ENCODE data around the gene SMAD4. TPM values are rescaled to one million over a fixed set of nuclear protein-coding genes. Genes with fewer than 3 reads are reported as not detected.

SMAD4 gene
- total and polyA plus RNA-seq, 4 donors = 9.3 to 65.3 (median 29.1) TPM

- Histone ChIP-seq H3K9me3 (ENCODE audit: control insufficient read depth in 4 of 4, low read length in 3 of 4) (no peaks in the 10 kb centered on the region), H3K36me3 (ENCODE audit: control insufficient read depth in 4 of 4, insufficient read depth in 3 of 4, low read depth in 1 of 4, low read length in 3 of 4) (no peaks in the 10 kb centered on the region), H3K27ac (ENCODE audit: low read depth in 1 of 2, low read length in 2 of 2) (no peak overlapping the region), H3K4me1 (ENCODE audit: control insufficient read depth in 4 of 4, insufficient read depth in 4 of 4, low read length in 3 of 4) (peaks cover 7 to 30% (median 18%) of the 10 kb centered on the region in 4 donors), H3K4me3 (ENCODE audit: low read depth in 1 of 3, low read length in 3 of 3) (no peak overlapping the region), H3K9ac (ENCODE audit: low read depth in 1 of 2, low read length in 2 of 2) (no peak overlapping the region), H3K27me3 (ENCODE audit: control insufficient read depth in 4 of 4, insufficient read depth in 4 of 4, low read length in 3 of 4) (no peaks in the 10 kb centered on the region)
- 65% methylated on average over 6 of the region's 6 CpGs for WGBS
- no peak for DNase-seq (ENCODE audit: low spot score)
- TF ChIP-seq HNF4G (IDR thresholded peaks at IDR 0.05) (no peak), RXRA (IDR thresholded peaks at IDR 0.05) (no peak), ZBTB33 (IDR thresholded peaks at IDR 0.05) (no peak), ATF3 (IDR thresholded peaks at IDR 0.05) (no peak), HNF4A (conservative IDR thresholded peaks at IDR 0.05) (no peak), JUND (IDR thresholded peaks at IDR 0.05) (no peak), FOXA1 (IDR thresholded peaks at IDR 0.05) (no peak), FOXA2 (IDR thresholded peaks at IDR 0.05) (no peak), REST (IDR thresholded peaks at IDR 0.05) (no peak), YY1 (IDR thresholded peaks at IDR 0.05) (no peak)
- TF ChIP-seq, protein P1, sequence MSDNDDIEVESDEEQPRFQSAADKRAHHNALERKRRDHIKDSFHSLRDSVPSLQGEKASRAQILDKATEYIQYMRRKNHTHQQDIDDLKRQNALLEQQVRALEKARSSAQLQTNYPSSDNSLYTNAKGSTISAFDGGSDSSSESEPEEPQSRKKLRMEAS (IDR thresholded peaks at IDR 0.05) = no peak
Observed at GRCh38 chr18:51132256-51132935, 102.4 kb downstream of the SMAD4 start.

GRCh38 chr18:51133580-51134160 lies 103.7 kb downstream of the SMAD4 start:
- Histone ChIP-seq H3K4me3 (ENCODE audit: low read depth in 1 of 3, low read length in 3 of 3) (no peak overlapping the region), H3K27ac (ENCODE audit: low read depth in 1 of 2, low read length in 2 of 2) (no peak overlapping the region), H3K36me3 (ENCODE audit: control insufficient read depth in 4 of 4, insufficient read depth in 3 of 4, low read depth in 1 of 4, low read length in 3 of 4) (no peaks in the 10 kb centered on the region), H3K9me3 (ENCODE audit: control insufficient read depth in 4 of 4, low read length in 3 of 4) (no peaks in the 10 kb centered on the region), H3K27me3 (ENCODE audit: control insufficient read depth in 4 of 4, insufficient read depth in 4 of 4, low read length in 3 of 4) (no peaks in the 10 kb centered on the region), H3K9ac (ENCODE audit: low read depth in 1 of 2, low read length in 2 of 2) (no peak overlapping the region), H3K4me1 (ENCODE audit: control insufficient read depth in 4 of 4, insufficient read depth in 4 of 4, low read length in 3 of 4) (peaks cover 7 to 30% (median 18%) of the 10 kb centered on the region in 4 donors)
- DNase-seq (ENCODE audit: low spot score) = peak; percentile 73
- WGBS = 31% methylated on average over 12 of the region's 12 CpGs
- TF ChIP-seq HNF4G (IDR thresholded peaks at IDR 0.05) (peak; percentile 61), JUND (IDR thresholded peaks at IDR 0.05) (peak; percentile 79 to 88), FOXA2 (IDR thresholded peaks at IDR 0.05) (peak; percentile 41), SP1 (IDR thresholded peaks at IDR 0.05) (peak; percentile 80), ATF3 (IDR thresholded peaks at IDR 0.05) (peak; percentile 14), REST (IDR thresholded peaks at IDR 0.05) (peak; percentile 71), GABPA (IDR thresholded peaks at IDR 0.05 in 1 of 2, conservative IDR thresholded peaks at IDR 0.05 in 1 of 2) (peak in 1 of 2 donors; percentile 52), EGR1 (IDR thresholded peaks at IDR 0.05; ENCODE audit: low read depth in 2 of 2) (peak in 1 of 2 donors; percentile 60), FOXA1 (IDR thresholded peaks at IDR 0.05) (peak; percentile 52), HNF4A (conservative IDR thresholded peaks at IDR 0.05) (peak; percentile 89 to 94), YY1 (IDR thresholded peaks at IDR 0.05) (peak; percentile 54), NR2F2 (IDR thresholded peaks at IDR 0.05) (no peak), RAD21 (IDR thresholded peaks at IDR 0.05) (peak; percentile 41 to 54)
- TF ChIP-seq, protein P1 (IDR thresholded peaks at IDR 0.05) = peak; percentile 96
- TF ChIP-seq, protein P2, sequence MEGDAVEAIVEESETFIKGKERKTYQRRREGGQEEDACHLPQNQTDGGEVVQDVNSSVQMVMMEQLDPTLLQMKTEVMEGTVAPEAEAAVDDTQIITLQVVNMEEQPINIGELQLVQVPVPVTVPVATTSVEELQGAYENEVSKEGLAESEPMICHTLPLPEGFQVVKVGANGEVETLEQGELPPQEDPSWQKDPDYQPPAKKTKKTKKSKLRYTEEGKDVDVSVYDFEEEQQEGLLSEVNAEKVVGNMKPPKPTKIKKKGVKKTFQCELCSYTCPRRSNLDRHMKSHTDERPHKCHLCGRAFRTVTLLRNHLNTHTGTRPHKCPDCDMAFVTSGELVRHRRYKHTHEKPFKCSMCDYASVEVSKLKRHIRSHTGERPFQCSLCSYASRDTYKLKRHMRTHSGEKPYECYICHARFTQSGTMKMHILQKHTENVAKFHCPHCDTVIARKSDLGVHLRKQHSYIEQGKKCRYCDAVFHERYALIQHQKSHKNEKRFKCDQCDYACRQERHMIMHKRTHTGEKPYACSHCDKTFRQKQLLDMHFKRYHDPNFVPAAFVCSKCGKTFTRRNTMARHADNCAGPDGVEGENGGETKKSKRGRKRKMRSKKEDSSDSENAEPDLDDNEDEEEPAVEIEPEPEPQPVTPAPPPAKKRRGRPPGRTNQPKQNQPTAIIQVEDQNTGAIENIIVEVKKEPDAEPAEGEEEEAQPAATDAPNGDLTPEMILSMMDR (IDR thresholded peaks at IDR 0.05; ENCODE audit: low read depth, low read length, missing input control) = peak; percentile 22

Data from liver (tissue), 9 donors.